HFF-Myc (cell line): ENCODE data around the gene TRAF2.

Source experiments
- DNase-seq: peaks from one replicate; pipeline ENCODE4 v3.0.0-alpha.2; 2011; ENCODE audit warnings: low read depth; ENCODE audit errors: extremely low read depth
- H3K4me3 ChIP-seq: replicated peaks from 2 replicates; pipeline ENCODE4 v1.5.1; 2011; ENCODE audit warnings: low read depth, mild to moderate bottlenecking, control low read depth, low read length
- CTCF ChIP-seq: IDR thresholded peaks from 2 replicates; pipeline ENCODE4 v1.5.1; 2012; ENCODE audit warnings: mild to moderate bottlenecking, low read depth, low read length, control low read depth; ENCODE audit errors: missing control alignments

The TRAF2 gene

GRCh38 chr9:136849038-136849959, 37.0 kb upstream of the TRAF2 start, which contains the start of gene PHPT1:
TSS of gene PHPT1 (plus strand) at chr9:136849409. CDS start at chr9:136849431, 22 bp downstream.
- TF ChIP-seq CTCF, result no peak
- DNase-seq, result peak; percentile 97
- H3K4me3 ChIP-seq, result peak within 1 kb of the TSS; percentile 75

DNA sequence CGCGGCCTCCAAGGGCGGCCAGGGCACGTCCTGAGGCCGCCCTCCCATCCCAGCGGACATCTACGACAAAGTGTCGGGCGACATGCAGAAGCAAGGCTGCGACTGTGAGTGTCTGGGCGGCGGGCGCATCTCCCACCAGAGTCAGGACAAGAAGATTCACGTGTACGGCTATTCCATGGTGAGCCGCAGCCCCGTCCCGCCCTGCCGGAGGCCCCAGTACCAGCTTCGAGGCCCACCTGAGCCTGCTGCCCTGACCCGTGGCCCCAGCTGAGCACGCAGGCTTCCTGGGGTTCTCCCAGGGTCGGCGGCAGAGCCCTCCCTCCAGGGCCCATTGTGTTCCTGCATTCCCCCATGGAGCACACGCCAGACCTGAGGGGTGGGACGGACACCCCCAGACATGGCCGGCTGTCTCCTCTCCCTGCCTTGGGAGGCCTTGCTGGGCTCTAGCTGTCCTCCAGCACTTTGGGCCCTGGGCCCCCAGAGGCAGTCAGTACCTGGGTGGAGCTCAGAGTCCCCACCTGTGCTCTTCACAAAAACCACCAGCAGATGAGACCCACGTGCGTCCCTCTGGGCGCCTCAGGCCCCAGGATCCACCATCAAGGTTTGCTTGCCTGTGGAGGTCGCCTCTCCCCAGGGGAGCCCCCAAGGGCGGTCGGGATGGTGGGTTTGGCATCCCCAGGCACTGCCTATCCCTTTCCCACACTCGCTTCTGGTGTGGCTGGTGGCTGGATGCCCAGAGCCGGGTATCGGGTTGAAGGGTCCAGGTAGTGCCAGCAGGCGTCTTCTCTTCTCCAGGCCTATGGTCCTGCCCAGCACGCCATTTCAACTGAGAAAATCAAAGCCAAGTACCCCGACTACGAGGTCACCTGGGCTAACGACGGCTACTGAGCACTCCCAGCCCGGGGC, 36.1 kb upstream of the TRAF2 start:
- TF ChIP-seq CTCF, result no peak
- DNase-seq, result no peak
- peak overlapping the region; percentile 75 for H3K4me3 ChIP-seq

DNA sequence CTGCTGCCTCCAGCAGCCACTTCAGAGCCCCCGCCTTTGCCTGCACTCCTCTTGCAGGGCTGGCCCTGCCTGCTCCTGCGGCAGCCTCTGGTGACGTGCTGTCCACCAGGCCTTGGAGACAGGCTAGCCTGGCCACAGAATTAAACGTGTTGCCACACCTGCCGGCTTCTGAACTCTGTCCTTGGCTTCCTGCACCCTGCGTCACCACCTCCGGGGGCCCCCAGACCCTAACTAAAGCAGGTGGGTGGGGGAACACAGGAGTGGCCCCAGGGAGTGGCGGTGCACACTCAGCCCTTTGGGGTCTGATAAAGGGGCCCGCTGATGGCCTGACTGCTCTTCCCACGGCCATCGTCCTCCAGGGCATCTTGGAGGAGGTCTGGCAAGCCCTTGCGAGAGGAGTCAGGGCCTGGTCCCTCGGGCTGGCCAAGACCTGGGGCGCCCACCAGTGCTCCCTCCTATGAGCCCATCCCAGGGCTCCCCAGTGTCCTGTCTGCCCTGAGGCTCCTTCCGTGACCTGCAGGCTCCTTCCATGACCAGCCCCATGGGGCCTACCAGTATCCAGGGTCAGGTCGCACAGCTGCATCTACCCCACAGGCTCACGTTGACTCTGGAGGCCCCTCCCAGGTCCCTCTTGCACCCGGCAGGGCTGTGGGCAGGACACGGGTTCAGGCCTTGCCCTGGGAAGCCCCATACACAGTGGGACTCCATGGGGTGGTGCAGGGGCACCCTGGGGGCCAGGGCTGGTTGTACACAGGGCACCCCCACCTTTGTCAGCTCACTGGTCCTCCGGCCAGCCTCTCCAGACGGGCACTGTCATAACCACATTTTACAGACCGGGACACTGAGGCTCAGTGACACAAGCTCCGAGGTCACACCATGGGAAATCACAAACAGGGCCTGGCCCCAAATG, 35.2 kb upstream of the TRAF2 start:
- no peak overlapping the region for H3K4me3 ChIP-seq
- TF ChIP-seq CTCF, result no peak
- no peak for DNase-seq

GRCh38 chr9:136851941-136852663, 34.2 kb upstream of the TRAF2 start, which contains the start of gene MAMDC4:
TSS of gene MAMDC4 (plus strand) at chr9:136852346. CDS start at chr9:136852417, 71 bp downstream.
- no peak within 1 kb of the TSS for H3K4me3 ChIP-seq
- TF ChIP-seq CTCF, result no peak
- DNase-seq, result no peak

- H3K4me3 ChIP-seq, result no peak overlapping the region
- no peak for TF ChIP-seq CTCF
- DNase-seq, result no peak
Observed at GRCh38 chr9:136852664-136853595, 33.4 kb upstream of the TRAF2 start.
